Lung (tissue), 12 donors: ENCODE measurements around the gene PROS1. TPM values are rescaled to one million over a fixed set of nuclear protein-coding genes. Genes with fewer than 3 reads are reported as not detected.
"Not testable (repeated sequence)": the region's sequence is repeated elsewhere in the genome, so short reads cannot be mapped to it uniquely, and the experiment has no call there.

Experiments used
- ATAC-seq: fragments of 200-7000 bp; cut with Tn5 transposase; one replicate; pipeline ENCODE4 v1.9.1; 2020; ENCODE audit warnings: moderate number of reproducible peaks; ENCODE audit not compliant: insufficient read depth, low FRiP score
- DNase-seq, 3 donors: peaks; one replicate each; pipeline ENCODE4 v3.0.0-alpha.2; 2013 to 2017
- H3K27ac ChIP-seq, 2 donors: one replicate each; pipeline ENCODE4 v1.5.1; 2013; ENCODE audit warnings: mild to moderate bottlenecking in 2 of 2, moderate library complexity in 2 of 2, control low read depth in 1 of 2, inconsistent platforms in 1 of 2, low read depth in 1 of 2, low read length in 1 of 2
- H3K27me3 ChIP-seq, 3 donors: one replicate each; pipeline ENCODE4 v1.5.1; 2013; ENCODE audit warnings: low read length in 2 of 3; ENCODE audit not compliant: control insufficient read depth in 3 of 3, insufficient read depth in 3 of 3
- H3K36me3 ChIP-seq, 4 donors: one replicate each; pipeline ENCODE4 v1.5.1; 2013; ENCODE audit warnings: low read length in 4 of 4, mild to moderate bottlenecking in 1 of 4, moderate library complexity in 1 of 4; ENCODE audit not compliant: control insufficient read depth in 4 of 4, insufficient read depth in 4 of 4
- H3K4me1 ChIP-seq, 5 donors: one replicate each; pipeline ENCODE4 v1.5.1; 2013; ENCODE audit warnings: low read length in 5 of 5, mild to moderate bottlenecking in 2 of 5, moderate library complexity in 1 of 5; ENCODE audit not compliant: control insufficient read depth in 5 of 5, insufficient read depth in 5 of 5
- H3K4me3 ChIP-seq: one replicate; pipeline ENCODE4 v1.5.1; 2013; ENCODE audit warnings: mild to moderate bottlenecking, control low read depth, moderate library complexity
- H3K9ac ChIP-seq, 2 donors: one replicate each; pipeline ENCODE4 v1.5.1; 2013; ENCODE audit warnings: low read length in 2 of 2, control low read depth in 1 of 2; ENCODE audit not compliant: insufficient read depth in 1 of 2
- H3K9me3 ChIP-seq, 4 donors: one replicate each; pipeline ENCODE4 v1.5.1; 2013; ENCODE audit warnings: low read length in 3 of 4, mild to moderate bottlenecking in 1 of 4, moderate library complexity in 1 of 4; ENCODE audit not compliant: control insufficient read depth in 4 of 4, insufficient read depth in 3 of 4
- WGBS, 2 donors: extraction: QIAGEN DNeasy Blood & Tissue Kit; methylation state at CpG; one replicate each; pipeline ENCODE4 v1.1.7; 2013; 5-methylcytosine and 5-hydroxymethylcytosine counted together
- polyA plus RNA-seq, 2 donors: library from polyadenylated mRNA; stranded (reverse); fragments of 200-250 nt; gene quantifications; one replicate each; pipeline ENCODE4 v1.2.1, GENCODE V29; 2013
- total RNA-seq, 2 donors: library from RNA; depleted of rRNA in 1 of 2; stranded (reverse); fragments of >200 nt in 1 of 2; gene quantifications; one replicate each; pipeline ENCODE4 v1.2.1, GENCODE V29; 2014 to 2021
- TF ChIP-seq, protein P1 (sequence below): IDR thresholded peaks from 2 replicates; pipeline ENCODE4 v1.5.1; 2012; ENCODE audit warnings: mild to moderate bottlenecking; ENCODE audit errors: control extremely low read depth, extremely low read depth
- donor health status: control.
- donor health status: control.
- donor health status: Bipolar disorder and iron deficiency.
- donor health status: healthy.
- donor health status: DM: yes; HTN: yes; CAD: no.

Gene PROS1
- total and polyA plus RNA-seq, 4 donors, result 16.2 to 70.3 (median 32.8) TPM

DNA sequence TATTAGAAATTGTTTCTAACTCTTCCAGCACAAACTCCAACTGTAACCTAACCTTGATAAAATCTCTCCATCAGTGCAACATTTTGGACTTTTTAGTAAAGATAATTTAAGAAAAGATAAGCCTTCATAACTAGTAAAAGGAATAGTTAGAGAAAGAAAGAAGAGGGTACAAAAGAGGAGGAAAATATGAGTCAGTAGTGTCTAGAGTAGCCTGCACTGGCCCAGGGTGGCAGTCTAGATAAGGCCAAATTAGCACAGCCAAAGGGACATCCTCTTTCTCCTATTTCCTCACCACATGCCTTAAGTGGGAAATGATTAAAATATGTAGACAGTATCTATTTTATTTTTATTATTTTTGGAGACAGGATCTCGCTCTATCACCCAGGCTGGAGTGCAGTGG, 3.7 kb downstream of the PROS1 start:
- H3K4me3 ChIP-seq, result no peak overlapping the region
- DNase-seq (no peak), ATAC-seq (no peak)
- TF ChIP-seq, protein P1, sequence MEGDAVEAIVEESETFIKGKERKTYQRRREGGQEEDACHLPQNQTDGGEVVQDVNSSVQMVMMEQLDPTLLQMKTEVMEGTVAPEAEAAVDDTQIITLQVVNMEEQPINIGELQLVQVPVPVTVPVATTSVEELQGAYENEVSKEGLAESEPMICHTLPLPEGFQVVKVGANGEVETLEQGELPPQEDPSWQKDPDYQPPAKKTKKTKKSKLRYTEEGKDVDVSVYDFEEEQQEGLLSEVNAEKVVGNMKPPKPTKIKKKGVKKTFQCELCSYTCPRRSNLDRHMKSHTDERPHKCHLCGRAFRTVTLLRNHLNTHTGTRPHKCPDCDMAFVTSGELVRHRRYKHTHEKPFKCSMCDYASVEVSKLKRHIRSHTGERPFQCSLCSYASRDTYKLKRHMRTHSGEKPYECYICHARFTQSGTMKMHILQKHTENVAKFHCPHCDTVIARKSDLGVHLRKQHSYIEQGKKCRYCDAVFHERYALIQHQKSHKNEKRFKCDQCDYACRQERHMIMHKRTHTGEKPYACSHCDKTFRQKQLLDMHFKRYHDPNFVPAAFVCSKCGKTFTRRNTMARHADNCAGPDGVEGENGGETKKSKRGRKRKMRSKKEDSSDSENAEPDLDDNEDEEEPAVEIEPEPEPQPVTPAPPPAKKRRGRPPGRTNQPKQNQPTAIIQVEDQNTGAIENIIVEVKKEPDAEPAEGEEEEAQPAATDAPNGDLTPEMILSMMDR, result no peak
- H3K36me3 ChIP-seq, result no peaks in the 10 kb centered on the region
- H3K27me3 ChIP-seq, result no peaks in the 10 kb centered on the region
- H3K4me1 ChIP-seq, result peaks cover 0 to 11% (median 2%) of the 10 kb centered on the region in 5 donors
- no peak overlapping the region for H3K9ac ChIP-seq
- 95 to 100% methylated on average over 1 of the region's 1 CpG for WGBS, 2 donors
- H3K9me3 ChIP-seq, result no peaks in the 10 kb centered on the region
- H3K27ac ChIP-seq, result no peak overlapping the region

- 60 to 81% methylated on average over 3 of the region's 3 CpGs for WGBS, 2 donors
- no peaks in the 10 kb centered on the region for H3K9me3 ChIP-seq
- H3K4me1 ChIP-seq, result peaks cover 0 to 11% (median 2%) of the 10 kb centered on the region in 5 donors
- TF ChIP-seq, protein P1, result no peak
- ATAC-seq (no peak), DNase-seq (no peak)
- H3K9ac ChIP-seq, result no peak overlapping the region
- H3K27ac ChIP-seq, result no peak overlapping the region
- H3K36me3 ChIP-seq, result no peaks in the 10 kb centered on the region
- H3K4me3 ChIP-seq, result no peak overlapping the region
- H3K27me3 ChIP-seq, result no peaks in the 10 kb centered on the region
Observed at GRCh38 chr3:93969443-93969842, 4.3 kb downstream of the PROS1 start.

DNA sequence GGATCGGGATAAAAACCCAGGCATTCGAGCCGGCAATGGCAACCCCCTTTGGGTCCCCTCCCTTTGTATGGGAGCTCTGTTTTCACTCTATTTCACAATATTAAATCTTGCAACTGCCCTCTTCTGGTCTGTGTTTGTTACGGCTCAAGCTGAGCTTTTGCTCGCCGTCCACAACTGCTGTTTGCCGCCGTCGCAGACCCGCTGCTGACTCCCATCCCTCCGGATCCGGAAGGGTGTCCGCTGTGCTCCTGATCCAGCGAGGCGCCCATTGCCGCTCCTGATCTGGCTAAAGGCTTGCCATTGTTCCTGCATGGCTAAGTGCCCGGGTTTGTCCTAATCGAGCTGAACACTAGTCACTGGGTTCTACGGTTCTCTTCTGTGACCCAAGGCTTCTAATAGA, 8.6 kb downstream of the PROS1 start:
- not testable (repeated sequence) for H3K36me3 ChIP-seq, DNase-seq, H3K4me1 ChIP-seq, H3K27ac ChIP-seq, H3K9ac ChIP-seq, H3K4me3 ChIP-seq, ATAC-seq, H3K9me3 ChIP-seq, H3K27me3 ChIP-seq
- 97% methylated on average over 19 of the region's 19 CpGs for WGBS, 2 donors

- TF ChIP-seq, protein P1, result no peak
- 86 to 88% methylated on average over 3 of the region's 3 CpGs for WGBS, 2 donors
- no peak for ATAC-seq
Observed at GRCh38 chr3:93962798-93963197, 10.9 kb downstream of the PROS1 start.

More at GRCh38 chr3:93962798-93963197, 10.9 kb downstream of the PROS1 start:
- H3K27me3 ChIP-seq, result no peaks in the 10 kb centered on the region
- no peak for DNase-seq
- H3K9me3 ChIP-seq, result no peaks in the 10 kb centered on the region
- H3K27ac ChIP-seq, result no peak overlapping the region
- H3K36me3 ChIP-seq, result no peaks in the 10 kb centered on the region
- no peak overlapping the region for H3K9ac ChIP-seq
- no peaks in the 10 kb centered on the region for H3K4me1 ChIP-seq
- H3K4me3 ChIP-seq, result no peak overlapping the region
